Stimulated activated naive CD8-positive, alpha-beta T cell treated with anti-CD3 and anti-CD28 coated beads, Interleukin-15, Interleukin-2, amounts not matched to agents 100 ng/mL and 50 ng/mL, for 24 hours (primary cell): ENCODE data around the gene AGBL4.
"Not testable (repeated sequence)": the region's sequence is repeated elsewhere in the genome, so short reads cannot be mapped to it uniquely, and the experiment has no call there.

ENCODE experiments used
- H3K27ac Mint-ChIP-seq: one replicate; pipeline ENCODE4 v1.8.0; 2021; ENCODE audit warnings: mild to moderate bottlenecking, mixed read lengths
- H3K27me3 Mint-ChIP-seq: one replicate; pipeline ENCODE4 v1.8.0; 2021; ENCODE audit warnings: mixed read lengths
- H3K36me3 Mint-ChIP-seq: one replicate; pipeline ENCODE4 v1.8.0; 2021; ENCODE audit warnings: low read depth, mixed read lengths
- H3K4me1 Mint-ChIP-seq: one replicate; pipeline ENCODE4 v1.8.0; 2021; ENCODE audit warnings: low read depth, mixed read lengths
- H3K4me3 Mint-ChIP-seq: one replicate; pipeline ENCODE4 v1.8.0; 2021; ENCODE audit warnings: mild to moderate bottlenecking, mixed read lengths
- H3K9me3 Mint-ChIP-seq: one replicate; pipeline ENCODE4 v1.8.0; 2021; ENCODE audit warnings: mixed read lengths

AGBL4 gene

DNA sequence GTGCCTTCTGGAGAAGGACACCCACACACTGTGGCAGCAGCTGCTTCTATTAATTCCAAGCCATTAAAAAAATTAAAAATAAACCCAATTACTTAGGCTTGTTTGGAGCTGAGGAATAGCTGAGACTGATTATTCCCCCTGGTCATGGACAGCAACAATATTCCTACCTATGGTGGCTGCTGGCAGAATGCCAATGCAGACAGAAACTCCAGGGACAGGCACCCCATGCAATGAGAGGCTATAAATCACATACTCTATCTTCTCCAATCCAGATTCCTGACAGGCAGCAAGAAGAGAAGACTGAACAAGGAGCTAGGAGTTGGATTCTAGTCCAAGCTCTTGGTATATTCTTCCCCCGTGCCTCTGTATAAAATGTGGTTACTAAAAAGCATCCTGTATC is 971.7 kb downstream of the AGBL4 start:
- Mint-ChIP-seq H3K27me3 (no peaks in the 10 kb centered on the region), H3K4me3 (no peak overlapping the region), H3K36me3 (no peaks in the 10 kb centered on the region), H3K27ac (no peak overlapping the region), H3K9me3 (no peaks in the 10 kb centered on the region), H3K4me1 (no peaks in the 10 kb centered on the region)

DNA sequence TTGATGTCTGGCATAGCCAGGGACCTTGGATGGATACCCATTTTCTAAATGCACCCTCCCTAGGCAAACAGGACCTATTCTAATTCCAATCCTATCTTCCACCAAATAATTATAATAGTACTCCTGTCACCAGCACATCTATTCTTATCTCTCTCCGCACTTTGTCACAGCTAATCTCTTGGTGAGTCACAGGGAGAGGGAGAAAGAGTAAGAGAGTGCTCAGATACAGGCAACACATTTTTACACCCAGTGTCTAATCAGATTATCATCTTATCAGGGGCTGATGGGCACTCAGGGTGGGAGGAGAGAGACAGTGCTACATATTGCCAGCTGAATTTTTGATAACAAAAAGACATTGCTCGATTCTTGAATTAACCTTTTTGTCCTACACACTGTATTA is 972.1 kb downstream of the AGBL4 start:
- Mint-ChIP-seq H3K9me3 (no peaks in the 10 kb centered on the region), H3K4me3 (no peak overlapping the region), H3K36me3 (no peaks in the 10 kb centered on the region), H3K27ac (no peak overlapping the region), H3K27me3 (no peaks in the 10 kb centered on the region), H3K4me1 (no peaks in the 10 kb centered on the region)

DNA sequence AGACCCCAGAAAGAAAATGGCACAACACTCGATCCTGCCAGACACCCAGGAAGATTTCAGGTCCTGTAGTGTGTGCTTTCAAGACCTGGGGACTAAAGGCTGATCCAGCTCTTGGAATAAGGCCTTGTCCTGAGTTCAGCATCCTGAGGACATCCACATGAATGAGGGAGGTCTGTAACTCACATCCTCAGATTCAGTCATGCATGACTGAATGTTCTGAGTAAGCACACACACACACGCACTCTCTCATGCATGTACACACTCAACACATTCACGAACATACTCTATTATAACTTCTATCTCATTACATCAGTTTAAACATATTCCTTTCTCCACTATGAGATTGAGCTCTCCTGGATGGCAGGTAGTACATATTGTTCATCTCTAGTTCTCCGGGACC is 973.7 kb downstream of the AGBL4 start:
- Mint-ChIP-seq H3K4me1 (no peaks in the 10 kb centered on the region), H3K9me3 (no peaks in the 10 kb centered on the region), H3K36me3 (no peaks in the 10 kb centered on the region), H3K27ac (no peak overlapping the region), H3K27me3 (no peaks in the 10 kb centered on the region), H3K4me3 (no peak overlapping the region)

GRCh38 chr1:49048188-49048587 is 975.6 kb downstream of the AGBL4 start:
- H3K4me3 Mint-ChIP-seq, result no peak overlapping the region
- no peaks in the 10 kb centered on the region for H3K4me1 Mint-ChIP-seq
- H3K36me3 Mint-ChIP-seq, result no peaks in the 10 kb centered on the region
- H3K27ac Mint-ChIP-seq, result no peak overlapping the region
- no peaks in the 10 kb centered on the region for H3K9me3 Mint-ChIP-seq
- H3K27me3 Mint-ChIP-seq, result no peaks in the 10 kb centered on the region

DNA sequence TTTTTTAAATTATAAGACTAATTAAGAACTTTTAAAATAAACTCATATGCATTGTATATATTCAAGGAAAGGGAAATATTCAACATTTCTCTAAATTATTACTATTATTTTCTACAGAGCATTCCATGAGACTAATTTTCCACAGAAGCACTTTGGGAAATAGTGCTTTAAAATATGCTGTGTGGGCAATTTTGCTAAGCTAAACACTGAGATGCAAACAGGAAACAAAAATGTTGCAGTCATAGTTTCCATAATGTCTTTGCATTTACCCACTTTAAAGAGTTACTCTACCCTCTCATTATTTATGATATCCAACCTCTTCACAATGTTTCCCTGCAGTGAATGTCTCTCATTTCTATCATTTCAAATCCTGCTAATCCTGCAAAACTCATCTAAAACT is 977.4 kb downstream of the AGBL4 start:
- Mint-ChIP-seq H3K4me3 (no peak overlapping the region), H3K36me3 (no peaks in the 10 kb centered on the region), H3K9me3 (no peaks in the 10 kb centered on the region), H3K4me1 (no peaks in the 10 kb centered on the region), H3K27me3 (no peaks in the 10 kb centered on the region), H3K27ac (no peak overlapping the region)

DNA sequence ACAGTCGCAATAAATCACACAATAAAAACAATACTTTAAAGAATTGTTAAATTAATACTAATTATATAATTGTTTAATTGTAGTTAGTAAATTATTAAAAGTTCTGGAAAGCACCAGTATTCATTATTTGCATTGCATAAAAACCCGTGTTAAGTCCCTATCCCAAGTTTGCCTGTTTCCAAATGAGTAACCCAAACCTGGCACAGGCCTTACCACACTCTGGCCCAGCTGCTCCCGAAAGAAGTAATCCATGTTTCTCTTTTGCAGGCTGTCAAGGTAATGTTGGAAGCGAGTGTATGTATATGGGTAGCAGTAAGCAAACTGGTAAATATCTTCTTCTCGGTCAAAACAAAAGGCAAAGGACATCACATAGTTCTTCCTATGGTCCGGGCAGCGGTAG is 978.4 kb downstream of the AGBL4 start:
- H3K27me3 Mint-ChIP-seq, result no peaks in the 10 kb centered on the region
- no peaks in the 10 kb centered on the region for H3K9me3 Mint-ChIP-seq
- no peak overlapping the region for H3K27ac Mint-ChIP-seq
- H3K4me3 Mint-ChIP-seq, result no peak overlapping the region
- no peaks in the 10 kb centered on the region for H3K36me3 Mint-ChIP-seq
- H3K4me1 Mint-ChIP-seq, result no peaks in the 10 kb centered on the region

DNA sequence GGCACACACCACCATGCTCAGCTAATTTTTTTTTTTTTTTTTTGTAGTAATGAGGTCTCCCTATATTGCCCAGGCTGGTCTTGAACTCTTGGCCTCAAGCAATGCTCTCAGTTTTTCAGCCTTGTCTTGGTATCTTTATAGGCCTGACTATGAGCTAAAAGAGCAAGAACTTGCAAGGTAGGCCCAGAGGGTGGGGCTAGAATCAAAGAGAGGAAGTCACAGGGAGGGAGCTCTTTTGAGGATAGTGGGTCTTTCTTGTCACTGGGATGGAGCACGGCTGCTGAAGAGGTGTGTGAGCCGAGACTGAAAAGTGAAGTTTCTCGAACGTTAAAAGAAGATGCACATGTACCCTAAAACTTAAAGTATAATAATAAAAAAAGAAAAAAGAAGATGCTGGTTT is 987.1 kb downstream of the AGBL4 start:
- Mint-ChIP-seq H3K4me1 (no peaks in the 10 kb centered on the region), H3K9me3 (peaks cover 8% of the 10 kb centered on the region), H3K27ac (no peak overlapping the region), H3K27me3 (peaks cover 8% of the 10 kb centered on the region), H3K4me3 (no peak overlapping the region), H3K36me3 (no peaks in the 10 kb centered on the region)

DNA sequence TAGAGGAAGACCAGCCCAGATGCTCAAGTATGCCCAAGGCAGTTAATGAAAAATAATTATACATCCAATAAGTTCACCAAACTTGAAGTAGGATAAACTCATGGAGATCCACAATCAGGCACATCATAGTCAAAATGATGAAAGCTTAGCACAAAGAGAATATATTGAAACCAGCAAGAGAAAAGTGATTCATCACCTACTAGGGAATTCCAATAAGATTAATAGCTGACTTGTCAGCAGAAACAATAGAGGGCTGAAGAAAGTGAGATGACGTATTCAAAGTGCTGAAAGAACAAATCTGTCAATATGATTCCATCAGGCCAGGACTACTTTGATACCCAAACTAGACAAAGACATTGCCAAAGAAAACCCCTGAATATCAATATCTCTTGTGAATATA is 995.4 kb downstream of the AGBL4 start:
- Mint-ChIP-seq H3K4me1 (no peaks in the 10 kb centered on the region), H3K36me3 (no peaks in the 10 kb centered on the region), H3K27ac (no peak overlapping the region), H3K4me3 (no peak overlapping the region), H3K9me3 (peaks cover 14% of the 10 kb centered on the region), H3K27me3 (peaks cover 3% of the 10 kb centered on the region)

DNA sequence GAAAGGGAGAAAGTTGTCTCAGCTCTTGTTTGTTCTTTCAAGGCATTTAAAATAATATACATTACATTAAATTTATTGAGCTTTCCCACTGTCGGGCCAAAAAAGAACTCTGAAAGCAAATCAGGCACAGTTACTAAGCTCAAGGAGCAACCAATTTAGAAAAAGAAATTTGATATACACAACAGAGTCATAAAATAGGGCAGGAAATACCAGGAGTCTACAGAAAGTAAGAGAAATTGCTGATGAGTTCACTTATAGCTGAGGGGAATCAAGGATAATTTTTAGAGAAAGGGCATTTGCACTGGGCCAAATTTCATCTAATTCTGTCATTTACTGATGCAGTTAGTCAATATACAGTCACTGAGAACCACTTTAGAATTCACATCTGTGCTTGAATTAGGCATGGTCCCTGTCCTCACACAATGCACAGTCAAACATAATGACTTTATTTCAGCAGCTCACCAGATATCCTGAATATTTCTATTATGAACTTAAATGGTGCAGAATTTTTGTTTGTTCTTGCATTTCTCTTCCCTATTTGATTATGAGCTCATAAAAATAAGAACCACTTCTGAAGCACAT is 997.4 kb downstream of the AGBL4 start:
- Mint-ChIP-seq H3K4me3 (no peak overlapping the region), H3K27me3 (peaks cover 3% of the 10 kb centered on the region), H3K4me1 (no peaks in the 10 kb centered on the region), H3K36me3 (no peaks in the 10 kb centered on the region), H3K27ac (no peak overlapping the region), H3K9me3 (peaks cover 14% of the 10 kb centered on the region)

DNA sequence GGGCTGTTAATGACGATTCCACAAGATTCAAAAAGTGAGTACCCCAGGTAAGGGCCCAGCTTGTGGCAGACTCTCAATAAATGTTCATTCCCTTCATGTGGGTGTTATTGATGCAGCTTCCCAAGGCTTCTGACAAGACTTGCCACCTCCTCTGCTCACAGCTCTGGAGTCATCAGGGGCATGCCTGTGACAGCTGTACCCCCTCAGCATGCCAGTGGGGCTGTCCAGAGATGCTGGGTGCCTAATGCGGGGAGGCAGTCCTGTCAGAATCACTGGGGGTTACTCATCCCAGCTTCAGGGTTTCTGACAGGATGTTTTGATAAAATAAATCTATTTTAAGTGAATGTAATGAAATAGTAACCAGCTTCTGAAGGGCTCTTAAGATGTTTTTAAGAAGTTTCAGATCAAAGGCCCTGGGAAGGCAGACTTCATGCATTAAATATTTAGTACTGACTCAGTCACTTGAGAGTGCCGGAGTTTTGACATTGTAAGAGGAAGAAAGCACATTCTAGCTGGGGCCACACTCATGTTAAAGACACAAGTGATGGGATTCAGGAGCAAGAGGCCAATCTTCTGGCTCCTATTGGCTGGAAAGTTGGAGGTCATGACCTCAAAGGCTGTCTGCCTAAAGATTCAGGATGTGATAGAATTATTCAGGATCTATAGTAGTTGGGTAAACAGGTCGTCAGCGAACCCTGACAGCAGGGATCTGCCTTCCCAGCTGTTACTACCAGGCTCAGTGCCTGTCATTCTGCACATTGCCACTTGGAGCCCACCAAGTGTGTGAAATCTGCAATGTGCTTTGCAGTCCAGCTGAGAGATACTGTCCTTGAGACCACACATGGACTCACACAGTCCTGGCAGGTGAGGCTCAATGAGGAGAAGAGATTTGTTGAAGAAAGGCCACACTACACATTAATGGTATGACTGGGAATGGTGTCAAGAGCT is 1007.5 kb downstream of the AGBL4 start:
- H3K4me1 Mint-ChIP-seq, result no peaks in the 10 kb centered on the region
- no peaks in the 10 kb centered on the region for H3K9me3 Mint-ChIP-seq
- H3K4me3 Mint-ChIP-seq, result no peak overlapping the region
- peaks cover 6% of the 10 kb centered on the region for H3K27me3 Mint-ChIP-seq
- H3K27ac Mint-ChIP-seq, result no peak overlapping the region
- H3K36me3 Mint-ChIP-seq, result no peaks in the 10 kb centered on the region

GRCh38 chr1:49013079-49013478 is 1010.7 kb downstream of the AGBL4 start:
- H3K4me1 Mint-ChIP-seq, result no peaks in the 10 kb centered on the region
- H3K9me3 Mint-ChIP-seq, result no peaks in the 10 kb centered on the region
- H3K27ac Mint-ChIP-seq, result no peak overlapping the region
- H3K4me3 Mint-ChIP-seq, result no peak overlapping the region
- no peaks in the 10 kb centered on the region for H3K27me3 Mint-ChIP-seq
- no peaks in the 10 kb centered on the region for H3K36me3 Mint-ChIP-seq

- not testable (repeated sequence) for H3K4me3 Mint-ChIP-seq, H3K27me3 Mint-ChIP-seq, H3K4me1 Mint-ChIP-seq, H3K9me3 Mint-ChIP-seq, H3K36me3 Mint-ChIP-seq, H3K27ac Mint-ChIP-seq
These were observed 1020.8 kb downstream of the AGBL4 start for GRCh38 chr1:49002981-49003380.

GRCh38 chr1:48999321-48999720 is 1024.4 kb downstream of the AGBL4 start:
- peaks cover 4% of the 10 kb centered on the region for H3K27me3 Mint-ChIP-seq
- H3K36me3 Mint-ChIP-seq, result no peaks in the 10 kb centered on the region
- H3K27ac Mint-ChIP-seq, result no peak overlapping the region
- H3K4me3 Mint-ChIP-seq, result no peak overlapping the region
- no peaks in the 10 kb centered on the region for H3K4me1 Mint-ChIP-seq
- H3K9me3 Mint-ChIP-seq, result peaks cover 5% of the 10 kb centered on the region

GRCh38 chr1:48996311-48996710 is 1027.4 kb downstream of the AGBL4 start:
- Mint-ChIP-seq H3K4me3 (no peak overlapping the region), H3K36me3 (no peaks in the 10 kb centered on the region), H3K27ac (no peak overlapping the region), H3K4me1 (no peaks in the 10 kb centered on the region), H3K9me3 (peaks cover 6% of the 10 kb centered on the region), H3K27me3 (peaks cover 4% of the 10 kb centered on the region)

GRCh38 chr1:48988633-48989197 is 1035.0 kb downstream of the AGBL4 start:
- no peaks in the 10 kb centered on the region for H3K36me3 Mint-ChIP-seq
- no peaks in the 10 kb centered on the region for H3K4me1 Mint-ChIP-seq
- H3K4me3 Mint-ChIP-seq, result no peak overlapping the region
- peaks cover 10% of the 10 kb centered on the region for H3K9me3 Mint-ChIP-seq
- no peak overlapping the region for H3K27ac Mint-ChIP-seq
- no peaks in the 10 kb centered on the region for H3K27me3 Mint-ChIP-seq
